BJ (cell line): ENCODE measurements around the gene WFIKKN1. TPM values are rescaled to one million over a fixed set of nuclear protein-coding genes. Genes with fewer than 3 reads are reported as not detected.
A peak's percentile ranks its signal among the peaks of the same experiment; 100 is the strongest.

ENCODE experiments used
- CTCF ChIA-PET: fragments of 350-600 bp; formaldehyde crosslinking; extraction: SDS; loops from one replicate; lab custom pipeline; 2021; ENCODE audit warnings: antibody characterized with exemption, inconsistent platforms; lab: Yijun Ruan, JAX
- POLR2A ChIA-PET: fragments of 300-600 bp; sonication (Branson Sonifier 250); formaldehyde crosslinking; extraction: SDS; loops from one replicate; lab custom pipeline; 2021; ENCODE audit warnings: antibody characterized with exemption; lab: Charles Lee
- DNase-seq: peaks from one replicate; pipeline ENCODE4 v3.0.0-alpha.2; 2011; ENCODE audit warnings: low read depth
- H3K27me3 ChIP-seq: 2 replicates; pipeline ENCODE4 v1.6.0; 2011; ENCODE audit warnings: low read length; ENCODE audit not compliant: control insufficient read depth, insufficient read depth
- H3K36me3 ChIP-seq: 2 replicates; pipeline ENCODE4 v1.5.1; 2011; ENCODE audit warnings: low read length; ENCODE audit not compliant: control insufficient read depth, insufficient read depth
- H3K4me3 ChIP-seq: 2 replicates; pipeline ENCODE4 v1.5.1; 2011; ENCODE audit warnings: low read depth, mild to moderate bottlenecking, control low read depth, low read length
- polyA plus RNA-seq: library from polyadenylated mRNA; depleted of rRNA; stranded (reverse); fragments of >200 nt; gene quantifications from 2 replicates; pipeline ENCODE4 v1.2.3, GENCODE V29; 2011
- TF ChIP-seq, protein P1 (sequence below): IDR thresholded peaks from 2 replicates; pipeline ENCODE4 v1.5.1; 2011; ENCODE audit warnings: low read depth, mild to moderate bottlenecking, control low read depth, inconsistent platforms, low read length, moderate library complexity; ENCODE audit not compliant: insufficient read depth

Gene WFIKKN1
- polyA plus RNA-seq, 1 experiment: not detected

DNA sequence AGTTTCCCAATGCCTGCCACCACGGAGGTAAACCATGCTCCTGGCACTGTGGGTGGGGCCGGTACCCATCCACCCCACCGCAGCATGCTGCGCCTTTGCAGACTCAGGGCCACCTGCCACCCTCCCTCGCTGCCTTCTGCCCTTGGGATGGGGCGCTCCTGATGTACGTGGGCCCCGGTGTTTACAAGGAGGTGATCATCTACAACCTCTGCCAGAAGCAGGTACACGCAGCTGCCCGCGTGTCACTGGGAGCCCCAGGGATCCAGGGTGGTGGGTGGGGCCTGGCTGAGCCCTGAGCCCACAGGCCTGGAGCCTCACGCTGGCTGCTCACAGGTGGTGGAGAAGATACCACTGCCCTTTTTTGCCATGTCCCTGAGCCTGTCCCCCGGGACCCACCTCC, 35.8 kb downstream of the WFIKKN1 start:
- H3K36me3 ChIP-seq: peaks cover 23% of the 10 kb centered on the region
- no peaks in the 10 kb centered on the region for H3K27me3 ChIP-seq
- no peak for DNase-seq
- TF ChIP-seq, protein P1, sequence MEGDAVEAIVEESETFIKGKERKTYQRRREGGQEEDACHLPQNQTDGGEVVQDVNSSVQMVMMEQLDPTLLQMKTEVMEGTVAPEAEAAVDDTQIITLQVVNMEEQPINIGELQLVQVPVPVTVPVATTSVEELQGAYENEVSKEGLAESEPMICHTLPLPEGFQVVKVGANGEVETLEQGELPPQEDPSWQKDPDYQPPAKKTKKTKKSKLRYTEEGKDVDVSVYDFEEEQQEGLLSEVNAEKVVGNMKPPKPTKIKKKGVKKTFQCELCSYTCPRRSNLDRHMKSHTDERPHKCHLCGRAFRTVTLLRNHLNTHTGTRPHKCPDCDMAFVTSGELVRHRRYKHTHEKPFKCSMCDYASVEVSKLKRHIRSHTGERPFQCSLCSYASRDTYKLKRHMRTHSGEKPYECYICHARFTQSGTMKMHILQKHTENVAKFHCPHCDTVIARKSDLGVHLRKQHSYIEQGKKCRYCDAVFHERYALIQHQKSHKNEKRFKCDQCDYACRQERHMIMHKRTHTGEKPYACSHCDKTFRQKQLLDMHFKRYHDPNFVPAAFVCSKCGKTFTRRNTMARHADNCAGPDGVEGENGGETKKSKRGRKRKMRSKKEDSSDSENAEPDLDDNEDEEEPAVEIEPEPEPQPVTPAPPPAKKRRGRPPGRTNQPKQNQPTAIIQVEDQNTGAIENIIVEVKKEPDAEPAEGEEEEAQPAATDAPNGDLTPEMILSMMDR: no peak
- POLR2A ChIA-PET: no interaction called here
- CTCF ChIA-PET: interaction anchor here (0.9 to 3.1 kb wide), 3 partner anchors 9 to 23 kb away, joined by 3 to 20 read pairs (median 4); partner anchors contain the start of genes STUB1 and WDR24
- no peak overlapping the region for H3K4me3 ChIP-seq

DNA sequence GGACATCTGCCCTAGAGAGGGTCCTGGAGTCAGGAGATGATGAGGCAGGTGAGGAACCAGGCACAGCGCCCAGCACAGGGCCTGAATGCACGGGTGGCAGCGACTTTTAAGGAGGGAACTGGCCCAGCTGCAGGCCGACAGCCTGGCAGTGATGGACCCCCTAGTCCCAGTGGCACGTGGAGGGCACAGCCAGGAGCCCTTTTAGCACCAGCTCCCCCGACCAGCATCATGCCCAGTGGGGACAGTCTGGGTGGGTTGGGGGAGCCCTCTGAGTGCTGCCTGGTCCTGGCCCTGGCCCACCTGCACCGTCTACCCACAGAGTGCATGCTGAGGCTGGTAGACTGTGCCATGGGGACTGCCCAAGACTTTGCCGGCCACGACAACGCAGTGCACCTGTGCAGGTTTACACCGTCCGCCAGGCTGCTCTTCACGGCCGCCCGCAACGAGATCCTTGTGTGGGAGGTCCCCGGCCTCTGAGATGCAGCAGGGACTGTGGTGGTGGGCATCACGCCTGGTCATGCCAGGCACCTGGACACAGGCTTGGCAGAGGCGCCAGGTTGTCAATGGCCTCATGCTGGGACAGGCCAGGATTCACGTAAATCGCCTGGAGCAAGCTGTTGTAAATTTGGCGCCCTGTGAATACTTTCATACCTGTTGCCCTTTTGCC, 36.5 kb downstream of the WFIKKN1 start:
- POLR2A ChIA-PET: no interaction called here
- peaks cover 29% of the 10 kb centered on the region for H3K36me3 ChIP-seq
- CTCF ChIA-PET: interaction anchor here (1.5 to 3.1 kb wide), 3 partner anchors 9 to 23 kb away, joined by 3 to 20 read pairs (median 6); partner anchors contain the start of genes RHBDL1, STUB1 and WDR24
- no peak overlapping the region for H3K4me3 ChIP-seq
- TF ChIP-seq, protein P1: no peak
- no peaks in the 10 kb centered on the region for H3K27me3 ChIP-seq
- no peak for DNase-seq

DNA sequence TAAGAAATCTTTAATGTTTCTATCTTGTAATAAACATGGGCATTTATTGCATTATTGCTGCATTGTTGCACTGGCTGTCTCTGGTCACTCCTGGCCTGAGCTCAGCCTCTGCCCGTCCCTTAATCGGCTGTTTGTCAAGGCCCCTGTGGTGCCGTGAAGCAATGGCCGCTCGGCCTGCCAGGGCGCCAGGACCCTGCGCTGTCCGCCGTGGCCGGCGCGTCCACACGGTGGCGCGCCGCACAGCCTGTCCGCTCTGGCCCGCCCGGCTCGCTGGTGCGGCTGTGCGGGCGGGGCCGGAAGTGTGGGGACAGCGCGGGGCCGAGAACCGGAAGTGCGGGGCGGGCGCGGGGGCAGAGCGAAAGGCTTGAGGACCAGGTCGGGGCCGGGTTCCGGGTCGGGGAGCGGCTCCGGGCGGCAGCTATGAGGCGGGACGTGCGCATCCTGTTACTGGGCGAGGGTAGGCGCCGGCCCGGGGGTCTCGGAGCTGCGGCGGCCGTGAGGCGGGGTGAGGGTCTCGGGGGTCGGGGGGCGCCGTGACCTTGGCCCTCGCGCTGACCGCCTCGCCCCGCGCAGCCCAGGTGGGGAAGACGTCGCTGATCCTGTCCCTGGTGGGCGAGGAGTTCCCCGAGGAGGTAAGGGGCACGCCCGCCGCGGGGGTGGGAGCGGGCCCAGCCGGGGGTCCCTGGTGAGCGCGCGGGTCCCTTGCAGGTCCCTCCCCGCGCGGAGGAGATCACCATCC, 37.2 kb downstream of the WFIKKN1 start, which contains the start of gene RHOT2:
RHOT2 (plus strand) TSS at position 353 of the 739 bp plus-strand sequence; CDS start at position 421, 68 bp downstream.
- CTCF ChIA-PET: interaction anchor here (0.7 to 3.1 kb wide), 4 partner anchors 8 to 1190 kb away, joined by 3 to 20 read pairs (median 4); partner anchors contain the start of genes RHBDL1, STUB1 and WDR24
- TF ChIP-seq, protein P1: peak; percentile 40

DNA sequence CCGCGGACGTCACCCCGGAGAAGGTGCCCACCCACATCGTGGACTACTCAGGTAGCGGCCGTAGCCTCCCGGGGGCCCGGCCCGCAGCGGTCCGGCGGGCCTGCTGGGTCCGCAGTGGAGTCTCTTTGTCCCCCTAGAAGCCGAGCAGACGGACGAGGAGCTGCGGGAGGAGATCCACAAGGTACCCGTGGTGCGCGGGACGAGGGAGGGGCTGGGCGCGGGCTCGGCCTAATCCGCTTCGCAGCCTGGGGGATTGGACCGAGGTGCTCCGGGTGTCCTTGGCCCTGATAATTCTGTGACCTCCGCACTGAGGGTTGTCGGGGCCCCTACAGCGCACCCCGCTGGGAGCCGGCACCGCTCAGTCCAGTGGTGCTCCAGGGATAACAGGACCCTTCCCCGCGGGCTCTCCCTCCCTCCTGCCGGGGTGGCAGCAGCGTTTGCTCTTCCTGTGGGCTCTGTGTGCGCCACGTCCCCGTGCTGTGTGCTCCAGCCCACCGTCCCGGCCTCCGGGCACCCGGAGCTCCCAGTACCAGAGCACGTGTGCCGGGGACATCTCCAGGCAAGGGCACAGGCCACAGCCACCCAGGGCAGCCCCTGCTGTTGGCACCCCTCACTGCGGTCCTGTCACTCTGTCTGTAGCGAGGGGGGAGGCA, 37.9 kb downstream of the WFIKKN1 start:
- Histone ChIP-seq H3K4me3 (peak overlapping the region; percentile 99), H3K36me3 (peaks cover 39% of the 10 kb centered on the region), H3K27me3 (no peaks in the 10 kb centered on the region)
- ChIA-PET CTCF (interaction anchor here (0.7 to 3.1 kb wide), 3 partner anchors 8 to 1189 kb away, joined by 3 to 20 read pairs (median 6); partner anchors contain the start of genes RHBDL1 and STUB1), POLR2A (no interaction called here)
- TF ChIP-seq, protein P1: no peak
- DNase-seq: no peak

More for the DNA sequence above, 37.2 kb downstream of the WFIKKN1 start, which contains the start of gene RHOT2:
- Histone ChIP-seq H3K36me3 (peaks cover 32% of the 10 kb centered on the region), H3K27me3 (no peaks in the 10 kb centered on the region), H3K4me3 (peak within 1 kb of the TSS; percentile 99)
- POLR2A ChIA-PET: no interaction called here
- DNase-seq: no peak
